GM18520 (cell line): ENCODE measurements around the gene GAK.
"Not testable (repeated sequence)": the region's sequence is repeated elsewhere in the genome, so short reads cannot be mapped to it uniquely, and the experiment has no call there.

ENCODE experiments used
- ATAC-seq: cut with Tn5 transposase; IDR thresholded peaks from one replicate; pipeline ENCODE4 v1.9.1; 2021; ENCODE audit not compliant: unreplicated experiment

The GAK gene

DNA sequence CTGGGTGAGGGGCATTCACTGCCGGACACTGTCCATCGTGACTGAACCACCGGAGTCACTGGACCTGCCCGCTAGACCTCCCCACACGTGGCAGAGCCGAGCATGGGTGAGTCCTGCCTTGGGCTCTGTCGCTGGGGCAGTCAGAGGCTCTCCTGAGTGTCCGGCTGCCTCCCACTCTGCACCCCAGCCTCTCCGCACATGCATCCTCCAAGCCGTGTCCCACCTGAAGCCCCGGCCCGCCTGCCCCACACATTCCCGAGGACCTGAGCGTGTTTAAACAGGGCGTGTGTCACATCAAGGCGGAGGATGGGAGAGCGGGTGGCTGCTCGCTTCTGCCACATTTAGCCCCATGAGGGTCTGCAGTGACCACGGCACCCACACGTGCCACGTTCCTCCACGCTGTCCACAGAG lies 110.9 kb downstream of the GAK start:
- ATAC-seq = no peak

DNA sequence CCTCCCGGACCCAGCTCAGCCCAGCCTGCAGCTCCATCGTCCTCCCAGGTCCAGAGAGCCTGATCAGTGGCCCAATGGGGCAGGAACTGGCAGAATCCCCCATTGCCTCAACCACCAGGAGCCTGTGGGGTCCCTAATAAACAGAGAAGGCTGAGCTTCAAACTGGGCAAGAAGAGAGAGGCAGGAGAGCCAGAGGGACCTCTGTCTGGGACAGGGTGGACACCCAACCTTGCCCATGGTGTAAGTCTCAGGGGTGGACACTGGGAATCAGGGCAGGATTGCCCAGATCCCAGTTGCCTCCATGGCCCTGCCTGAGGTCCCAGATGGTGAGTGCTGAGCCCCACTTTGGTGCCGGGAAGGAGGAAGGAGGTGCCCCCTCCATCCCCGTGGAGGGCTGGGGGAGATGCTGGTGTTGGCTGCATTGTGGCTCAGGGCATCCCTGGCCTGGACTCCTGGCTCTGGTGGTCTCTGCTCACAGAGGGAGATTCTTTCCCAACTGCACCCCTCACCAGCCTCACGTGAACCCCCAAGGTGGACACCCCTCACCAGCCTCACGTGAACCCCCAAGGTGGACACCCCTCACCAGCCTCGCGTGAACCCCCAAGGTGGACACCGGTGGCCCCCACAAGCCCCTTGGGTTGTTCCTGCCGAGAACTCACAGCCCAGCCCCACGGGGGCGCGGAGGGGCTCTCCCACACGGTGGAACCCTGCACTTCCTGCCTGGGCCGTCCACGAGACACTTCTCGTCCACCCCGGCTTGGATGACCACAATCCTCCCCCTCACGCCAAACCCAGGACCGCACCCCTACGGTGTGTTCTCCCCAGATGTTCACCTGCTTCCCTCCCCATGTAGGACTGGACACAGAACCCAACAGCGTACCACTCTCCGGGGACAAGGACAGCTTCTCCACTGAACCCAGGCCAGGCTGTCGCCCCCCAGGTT lies 111.6 kb downstream of the GAK start:
- ATAC-seq = no peak

DNA sequence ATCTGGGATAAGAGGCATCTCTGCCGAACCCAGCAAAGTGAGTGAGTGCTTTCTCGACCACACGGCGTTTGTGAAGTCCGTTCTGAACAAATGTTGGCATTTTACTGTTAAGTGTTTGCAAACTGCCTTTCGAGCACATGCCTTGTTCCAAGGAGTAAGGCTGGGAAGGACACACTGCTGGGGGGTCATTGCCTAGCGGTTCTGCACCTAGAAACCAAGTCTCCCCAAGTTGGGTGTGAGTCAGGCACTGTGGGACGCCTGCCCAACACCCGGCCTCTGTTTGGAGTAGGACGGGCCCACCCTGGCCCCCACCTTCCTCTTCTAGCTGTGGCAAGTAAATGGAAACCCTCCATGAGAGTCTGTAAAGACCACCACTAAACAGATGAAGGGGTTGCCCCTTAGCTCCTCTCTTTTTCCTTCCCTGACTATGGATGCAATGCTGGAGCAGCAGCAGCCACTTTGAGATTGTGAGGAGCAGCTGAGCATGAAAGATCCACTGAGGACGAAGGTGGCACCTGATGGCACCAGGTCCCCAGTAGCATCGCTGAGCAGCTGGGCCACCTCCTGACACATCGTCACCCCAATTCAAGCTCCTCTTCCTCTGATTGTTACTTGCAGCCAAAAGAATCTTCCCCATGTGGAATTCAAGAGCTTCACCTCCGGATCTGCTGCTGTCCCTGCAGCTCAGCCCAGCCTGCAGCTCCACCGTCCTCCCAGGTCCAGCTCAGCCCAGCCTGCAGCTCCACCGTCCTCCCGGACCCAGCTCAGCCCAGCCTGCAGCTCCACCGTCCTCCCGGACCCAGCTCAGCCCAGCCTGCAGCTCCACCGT lies 112.5 kb downstream of the GAK start:
- ATAC-seq = no peak

DNA sequence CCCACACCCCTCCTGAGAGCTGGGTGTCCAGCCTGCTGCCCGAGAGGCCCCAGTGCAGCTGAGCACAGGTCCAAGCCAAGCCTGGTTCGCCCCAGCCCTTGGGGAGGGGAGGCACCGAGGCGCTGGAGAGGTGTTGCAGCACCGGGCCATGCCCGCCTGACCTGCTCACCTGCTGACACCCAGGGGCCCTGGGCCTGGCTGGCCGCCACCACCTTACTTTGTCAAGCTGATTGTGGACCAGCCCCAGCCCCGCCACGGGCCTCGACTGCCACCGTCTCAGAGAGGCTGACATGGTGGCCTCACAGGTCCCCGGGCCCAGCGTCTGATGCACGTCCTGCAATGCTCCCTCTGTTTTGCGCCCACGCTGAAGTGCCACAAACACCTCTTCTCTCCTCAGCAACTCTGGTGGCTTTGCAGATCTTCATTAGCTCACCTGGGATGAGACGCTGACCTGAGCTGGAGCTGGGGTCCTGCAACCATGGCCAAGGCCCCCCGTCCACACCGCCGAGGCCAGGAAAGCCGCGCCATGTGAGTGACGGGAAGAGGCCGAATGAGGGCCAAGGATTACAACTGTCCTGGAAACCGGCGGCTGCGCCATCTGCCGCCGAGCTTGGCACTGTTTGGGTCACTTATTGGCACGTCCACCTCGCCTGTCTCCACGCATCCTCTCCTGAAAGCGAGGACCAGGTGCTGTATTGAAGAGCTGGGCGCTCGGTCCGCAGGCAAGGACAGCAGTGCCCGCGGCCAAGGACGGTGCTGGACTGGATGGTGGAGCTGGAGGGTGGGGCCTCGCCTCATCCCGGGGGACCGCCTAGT lies 113.8 kb downstream of the GAK start:
- no peak for ATAC-seq

DNA sequence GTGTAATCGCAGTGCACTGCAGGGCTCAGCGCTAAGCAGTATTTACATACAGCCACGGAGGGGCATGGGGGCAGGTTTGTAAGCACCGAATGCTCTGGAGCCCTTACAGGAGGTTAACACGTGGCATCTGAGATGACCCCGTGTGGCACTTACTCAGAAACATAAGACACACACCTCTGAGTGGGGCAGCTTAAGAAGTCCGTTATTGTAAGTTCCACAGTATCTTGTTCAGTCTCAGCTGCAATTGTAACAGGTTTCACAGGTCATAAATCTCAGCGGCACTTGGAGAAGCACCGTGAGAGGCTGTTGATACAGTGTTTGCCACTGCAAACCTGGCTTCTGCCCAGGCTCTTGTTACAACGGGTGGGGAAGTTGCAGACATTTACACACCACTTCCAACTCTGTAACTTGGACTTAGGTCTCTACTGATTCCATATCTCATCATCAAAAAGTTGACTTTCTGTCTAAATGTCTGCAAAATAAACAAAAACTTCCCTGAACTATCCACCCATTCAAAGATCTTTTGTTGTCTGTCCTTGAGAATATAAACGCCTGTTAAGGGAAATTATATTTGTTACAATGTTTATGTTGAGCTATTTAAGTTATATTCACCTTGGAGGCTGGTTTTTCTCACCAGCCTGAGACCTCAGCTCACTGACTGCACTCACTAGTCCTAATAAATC lies 116.5 kb downstream of the GAK start:
- ATAC-seq = no peak

DNA sequence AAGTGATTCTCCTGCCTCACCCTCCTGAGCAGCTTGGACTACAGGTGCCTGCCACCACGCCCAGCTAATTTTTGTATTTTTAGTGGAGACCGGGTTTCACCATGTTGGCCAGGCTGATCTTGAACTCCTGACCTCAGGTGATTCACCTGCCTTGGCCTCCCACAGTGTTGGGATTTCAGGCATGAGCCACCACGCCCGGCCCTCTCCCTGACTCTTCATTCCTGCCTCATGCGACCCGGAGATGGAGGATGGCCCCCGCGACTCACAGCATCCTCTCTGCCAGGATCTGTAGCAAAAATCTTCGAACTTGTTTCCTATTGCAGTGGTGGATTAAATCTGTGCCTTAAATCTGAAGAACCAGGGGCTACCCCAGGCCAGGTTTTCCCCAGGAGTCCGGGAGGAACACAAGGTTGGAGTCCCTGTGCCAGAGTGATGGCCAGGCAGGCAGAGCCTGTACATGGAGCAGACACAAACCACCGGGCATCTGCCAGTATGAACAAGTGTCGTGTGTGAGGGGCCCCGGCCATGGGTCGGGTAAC lies 117.7 kb downstream of the GAK start:
- ATAC-seq = no peak

DNA sequence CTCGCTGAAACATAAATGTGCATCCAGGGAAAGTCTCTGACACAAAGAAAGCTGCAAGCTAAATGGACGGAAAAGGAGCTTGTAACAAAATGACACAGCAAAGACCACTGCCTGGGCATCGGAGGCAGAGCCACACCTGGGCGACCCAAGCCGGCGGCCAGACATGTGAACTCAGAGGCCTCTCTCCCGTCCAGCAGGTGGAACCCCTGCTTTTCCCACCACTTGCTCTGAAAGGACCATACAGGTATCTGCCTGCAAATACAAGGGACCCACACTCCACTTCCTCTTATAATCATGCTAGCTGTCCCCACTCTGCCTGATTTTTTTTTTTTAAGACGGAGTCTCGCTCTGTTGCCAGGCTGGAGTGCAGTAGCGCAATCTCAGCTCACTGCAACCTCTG lies 118.2 kb downstream of the GAK start:
- no peak for ATAC-seq

DNA sequence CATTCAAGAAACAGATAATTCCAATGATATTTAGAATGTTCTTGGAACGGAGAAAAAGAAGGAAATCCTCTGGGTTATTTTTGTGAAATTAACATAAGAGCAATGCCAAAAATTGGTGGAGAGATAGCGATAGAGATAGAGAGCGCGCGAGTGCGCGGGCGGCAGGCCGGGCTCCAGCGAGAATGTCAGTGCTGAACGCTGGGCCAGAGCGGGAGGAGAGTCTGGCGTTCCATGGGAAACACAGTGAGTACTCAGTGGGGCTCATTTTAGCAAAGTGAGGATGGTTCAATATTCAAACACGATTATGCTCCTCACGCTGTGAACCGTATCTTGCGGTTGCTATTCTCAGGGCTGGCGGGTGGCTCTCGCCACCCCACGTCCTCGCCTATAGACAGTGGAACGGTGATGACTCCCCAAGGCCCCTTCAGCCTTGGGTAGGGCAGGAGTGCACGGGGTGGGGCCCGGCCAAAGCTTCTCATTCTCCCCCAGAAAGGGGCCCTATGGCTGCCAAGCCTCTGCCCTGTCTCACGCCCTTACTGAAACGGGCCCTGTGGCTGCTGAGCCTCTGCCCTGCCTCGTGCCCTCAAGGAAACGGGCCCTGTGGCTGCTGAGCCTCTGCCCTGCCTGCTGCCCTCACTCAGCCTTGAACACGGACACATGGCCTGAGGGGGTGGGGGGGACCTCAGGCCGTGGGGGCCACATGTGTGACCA lies 123.1 kb downstream of the GAK start:
- no peak for ATAC-seq

DNA sequence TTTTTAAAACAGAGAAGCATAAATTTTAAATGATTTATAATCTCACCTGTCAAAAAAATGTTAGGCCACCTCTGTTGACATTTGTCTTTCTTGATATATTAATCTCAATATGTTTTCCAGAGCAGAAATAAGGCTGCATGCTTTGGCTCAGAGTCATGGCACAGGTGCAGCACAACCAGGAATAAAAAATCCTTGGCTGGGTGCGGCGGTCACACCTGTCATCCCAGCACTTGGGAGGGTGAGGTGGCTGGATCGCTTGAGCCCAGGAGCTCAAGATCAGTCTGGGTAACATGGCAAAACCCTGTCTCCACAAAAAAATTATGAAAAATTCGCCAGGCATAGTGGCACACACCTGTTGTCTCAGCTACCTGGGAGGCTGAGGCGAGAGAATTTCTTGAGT lies 124.3 kb downstream of the GAK start:
- ATAC-seq = no peak

DNA sequence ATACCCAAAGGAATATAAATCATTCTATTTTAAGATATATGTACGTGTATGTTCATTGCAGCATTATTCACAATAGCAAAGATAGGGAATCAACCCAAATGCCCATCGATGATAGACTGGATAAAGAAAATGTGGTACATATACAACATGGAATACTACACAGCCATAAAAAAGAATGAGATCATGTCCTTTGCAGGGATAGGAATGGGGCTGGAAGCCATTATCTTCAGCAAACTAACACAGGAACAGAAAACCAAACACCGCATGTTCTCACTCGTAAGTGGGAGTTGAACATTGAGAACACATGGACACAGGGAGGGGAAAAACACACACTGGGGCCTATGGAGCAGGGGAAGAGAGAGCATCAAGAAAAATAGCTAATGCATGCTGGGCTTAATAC lies 125.1 kb downstream of the GAK start:
- ATAC-seq = not testable (repeated sequence)

DNA sequence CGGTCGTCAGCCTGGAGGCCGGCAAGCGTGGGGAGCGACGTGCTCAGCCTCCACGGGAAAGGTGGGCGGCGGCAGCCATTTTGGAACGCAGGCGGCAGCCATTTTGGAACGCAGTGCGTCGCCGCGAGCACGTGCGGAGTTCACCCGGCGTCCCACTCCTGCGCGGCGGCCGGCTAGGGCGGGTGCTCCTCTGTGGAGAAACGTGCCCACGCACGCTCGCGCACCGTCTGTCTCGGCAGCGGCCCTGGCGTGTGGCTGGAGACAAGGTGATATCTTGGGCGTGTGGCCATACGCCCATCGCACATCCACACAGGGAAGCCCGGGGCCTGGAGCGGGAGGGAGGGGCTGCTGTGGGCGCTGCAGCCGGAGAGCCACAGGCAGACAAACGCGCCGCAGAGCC lies 127.3 kb downstream of the GAK start:
- no peak for ATAC-seq

DNA sequence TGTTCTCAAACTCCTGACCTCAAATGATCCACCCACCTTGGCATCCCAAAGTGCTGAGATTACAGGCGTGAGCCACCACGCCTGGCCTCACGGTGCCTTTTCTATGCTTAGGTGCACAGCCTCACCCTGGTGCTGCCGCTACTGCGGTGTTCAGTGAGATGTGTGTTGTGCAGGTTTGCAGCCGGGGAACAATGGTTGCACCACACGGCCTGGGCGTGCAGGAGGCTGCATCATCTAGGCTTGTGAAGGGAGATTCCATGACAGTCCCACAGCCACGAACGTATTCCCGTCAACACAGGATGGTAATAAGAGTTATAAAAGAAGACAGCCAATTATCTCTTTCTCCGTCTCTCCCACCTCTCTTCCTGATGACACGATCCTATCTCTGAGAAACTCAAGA lies 128.2 kb downstream of the GAK start:
- no peak for ATAC-seq

DNA sequence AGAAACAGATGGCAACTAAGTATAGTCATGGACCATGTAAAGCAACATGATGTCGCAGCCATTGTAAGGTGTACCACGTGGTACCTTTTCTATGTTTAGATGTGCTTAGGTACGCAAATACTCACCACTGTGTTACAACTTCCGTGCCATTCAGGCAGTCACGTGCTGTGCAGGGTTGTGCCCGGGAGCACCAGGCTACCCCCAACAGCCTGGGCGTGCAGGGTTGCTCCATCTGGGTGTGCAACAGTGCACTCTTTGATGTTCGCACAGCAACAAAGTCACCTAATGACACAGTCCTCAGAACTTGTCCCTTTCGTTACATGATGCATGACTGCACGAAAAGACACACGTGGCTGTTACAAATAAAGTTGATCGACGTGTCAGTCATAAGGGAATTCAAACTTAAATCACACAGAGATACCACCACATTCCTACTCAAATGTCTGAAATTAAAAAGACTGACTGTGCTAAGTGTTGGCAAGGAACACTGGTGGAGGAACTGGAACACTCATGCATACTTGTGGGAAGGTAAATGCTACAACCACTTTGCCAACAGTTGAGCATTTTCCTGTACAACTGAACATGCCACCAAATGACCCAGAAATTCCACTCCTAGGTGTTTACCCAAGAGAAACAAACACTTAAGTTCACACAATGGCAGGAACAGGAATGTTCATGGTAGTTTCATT lies 130.5 kb downstream of the GAK start:
- no peak for ATAC-seq
